ENCODE measurements around the gene PROB1.

DNA sequence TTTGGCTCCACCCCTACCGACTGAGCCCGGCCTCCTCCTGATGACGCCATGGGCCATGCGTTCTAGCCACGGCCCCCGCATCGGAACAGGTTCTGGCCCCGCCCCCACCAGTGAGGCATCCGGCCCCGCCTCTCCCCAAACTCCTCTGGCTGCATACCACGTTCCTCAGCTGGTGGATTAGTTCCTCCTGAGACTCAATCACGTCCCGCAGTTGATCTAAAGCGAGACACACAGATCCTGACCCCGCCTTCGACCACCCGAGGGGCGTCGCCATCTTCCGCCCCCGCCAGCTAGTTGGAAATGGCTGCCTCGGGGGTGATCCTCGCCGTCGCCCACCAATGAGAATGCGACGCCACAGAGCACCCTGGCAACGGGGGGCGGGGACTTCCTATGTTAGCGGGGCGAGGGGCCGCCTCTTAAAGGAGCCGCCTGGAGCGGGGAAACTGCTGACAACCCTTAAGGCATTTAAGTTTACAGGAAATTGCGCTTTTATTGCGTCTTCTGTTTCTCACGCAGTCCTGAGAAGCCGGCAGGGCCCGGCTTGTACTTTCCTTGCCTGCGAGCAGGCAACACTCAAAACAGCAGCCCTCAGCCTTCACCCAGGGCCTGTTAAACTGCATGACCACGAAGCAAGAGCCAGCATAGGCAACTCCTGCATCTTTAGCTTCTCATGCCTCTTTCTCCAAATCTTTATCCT, 9.0 kb upstream of the PROB1 start, which contains the start of gene SPATA24:
- TF ChIP-seq, protein P1, sequence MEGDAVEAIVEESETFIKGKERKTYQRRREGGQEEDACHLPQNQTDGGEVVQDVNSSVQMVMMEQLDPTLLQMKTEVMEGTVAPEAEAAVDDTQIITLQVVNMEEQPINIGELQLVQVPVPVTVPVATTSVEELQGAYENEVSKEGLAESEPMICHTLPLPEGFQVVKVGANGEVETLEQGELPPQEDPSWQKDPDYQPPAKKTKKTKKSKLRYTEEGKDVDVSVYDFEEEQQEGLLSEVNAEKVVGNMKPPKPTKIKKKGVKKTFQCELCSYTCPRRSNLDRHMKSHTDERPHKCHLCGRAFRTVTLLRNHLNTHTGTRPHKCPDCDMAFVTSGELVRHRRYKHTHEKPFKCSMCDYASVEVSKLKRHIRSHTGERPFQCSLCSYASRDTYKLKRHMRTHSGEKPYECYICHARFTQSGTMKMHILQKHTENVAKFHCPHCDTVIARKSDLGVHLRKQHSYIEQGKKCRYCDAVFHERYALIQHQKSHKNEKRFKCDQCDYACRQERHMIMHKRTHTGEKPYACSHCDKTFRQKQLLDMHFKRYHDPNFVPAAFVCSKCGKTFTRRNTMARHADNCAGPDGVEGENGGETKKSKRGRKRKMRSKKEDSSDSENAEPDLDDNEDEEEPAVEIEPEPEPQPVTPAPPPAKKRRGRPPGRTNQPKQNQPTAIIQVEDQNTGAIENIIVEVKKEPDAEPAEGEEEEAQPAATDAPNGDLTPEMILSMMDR (conservative IDR thresholded peaks at IDR 0.05; ENCODE audit: low read depth, low read length) = no peak
- TF ChIP-seq EZH2phosphoT487 (IDR thresholded peaks at IDR 0.05; ENCODE audit: borderline replicate concordance, low read length) (no peak), EZH2 (IDR thresholded peaks at IDR 0.05; ENCODE audit: low read length, unreplicated experiment) (no peak)
